GM19452 (cell line): ENCODE data around the gene CDC16.
"Not testable (repeated sequence)": the region's sequence is repeated elsewhere in the genome, so short reads cannot be mapped to it uniquely, and the experiment has no call there.

Experiments
- ATAC-seq: cut with Tn5 transposase; IDR thresholded peaks from one replicate; pipeline ENCODE4 v1.9.1; 2021; ENCODE audit not compliant: unreplicated experiment

CDC16 gene

GRCh38 chr13:114260814-114261213 is 26.1 kb downstream of the CDC16 start:
- no peak for ATAC-seq

- no peak for ATAC-seq
Observed at GRCh38 chr13:114261328-114261965, 26.8 kb downstream of the CDC16 start.

GRCh38 chr13:114263578-114263977 is 28.9 kb downstream of the CDC16 start:
- no peak for ATAC-seq

GRCh38 chr13:114264313-114264712 is 29.6 kb downstream of the CDC16 start:
- ATAC-seq, result not testable (repeated sequence)

- no peak for ATAC-seq
Observed at GRCh38 chr13:114264886-114265611, 30.4 kb downstream of the CDC16 start.

- no peak for ATAC-seq
Observed at GRCh38 chr13:114266241-114266640, 31.5 kb downstream of the CDC16 start.

- no peak for ATAC-seq
Observed at GRCh38 chr13:114268344-114269280, 33.9 kb downstream of the CDC16 start.

GRCh38 chr13:114269281-114269770 is 34.6 kb downstream of the CDC16 start:
- no peak for ATAC-seq

- no peak for ATAC-seq
Observed at GRCh38 chr13:114272977-114273376, 38.3 kb downstream of the CDC16 start.

- ATAC-seq, result no peak
Observed at GRCh38 chr13:114275304-114275703, 40.6 kb downstream of the CDC16 start.

- no peak for ATAC-seq
Observed at GRCh38 chr13:114279146-114279545, 44.4 kb downstream of the CDC16 start.

GRCh38 chr13:114279758-114280355 is 45.2 kb downstream of the CDC16 start:
- ATAC-seq, result no peak

- ATAC-seq, result peak; percentile 70
Observed at GRCh38 chr13:114281351-114282040, 46.8 kb downstream of the CDC16 start, which contains the start of gene UPF3A. UPF3A (plus strand) TSS chr13:114281601; CDS start chr13:114281640, 39 bp downstream.

GRCh38 chr13:114282041-114282670 is 47.5 kb downstream of the CDC16 start:
- ATAC-seq, result peak; percentile 65

GRCh38 chr13:114283576-114283975 is 48.9 kb downstream of the CDC16 start:
- no peak for ATAC-seq

GRCh38 chr13:114284680-114285079 is 50.0 kb downstream of the CDC16 start:
- no peak for ATAC-seq

- no peak for ATAC-seq
Observed at GRCh38 chr13:114285166-114285808, 50.6 kb downstream of the CDC16 start.

- no peak for ATAC-seq
Observed at GRCh38 chr13:114286808-114287207, 52.1 kb downstream of the CDC16 start.

GRCh38 chr13:114288157-114288591 is 53.5 kb downstream of the CDC16 start:
- ATAC-seq, result no peak
